PC-9 (cell line): ENCODE data around the gene CDK17.

Source experiments
- CTCF ChIP-seq: fragments of 200-600 bp; sonication (generic); conservative IDR thresholded peaks from 2 replicates; pipeline ENCODE4 v1.6.1; 2017; ENCODE audit warnings: mixed run types, antibody characterized with exemption, mild to moderate bottlenecking, moderate library complexity
- EZH2 ChIP-seq: fragments of 200-600 bp; sonication (generic); IDR thresholded peaks from 2 replicates; pipeline ENCODE4 v1.8.0; 2017; ENCODE audit warnings: antibody characterized with exemption, low read depth

DNA sequence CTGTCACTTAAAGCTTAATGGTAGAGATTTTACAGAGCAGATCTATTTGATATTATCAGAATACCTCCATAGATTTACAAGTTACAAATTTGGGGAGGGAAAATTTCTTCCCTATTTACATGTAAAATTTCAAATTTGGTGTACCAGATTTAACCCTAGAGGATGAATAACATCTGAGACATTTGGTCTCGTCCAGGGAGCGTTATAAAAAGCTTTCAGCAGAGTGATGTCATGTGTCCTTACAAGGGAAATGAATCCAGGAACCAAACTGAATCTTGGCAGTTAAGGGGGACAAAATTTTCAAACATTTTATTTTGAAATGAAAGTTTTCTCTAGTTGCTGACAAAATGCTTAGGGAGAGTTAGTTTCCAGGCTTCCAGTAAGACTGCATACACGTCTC is 4.5 kb upstream of the CDK17 start:
- TF ChIP-seq CTCF: no peak
- no peak for TF ChIP-seq EZH2
